NCI-H2227 treated with DMSO at 0.1 percent for 48 hours (cell line): ENCODE data around the gene SINHCAF.

Experiments used
- DNase-seq: peaks from one replicate; lab custom pipeline; 2025; lab: John Stamatoyannopoulos, UW

SINHCAF gene

DNA sequence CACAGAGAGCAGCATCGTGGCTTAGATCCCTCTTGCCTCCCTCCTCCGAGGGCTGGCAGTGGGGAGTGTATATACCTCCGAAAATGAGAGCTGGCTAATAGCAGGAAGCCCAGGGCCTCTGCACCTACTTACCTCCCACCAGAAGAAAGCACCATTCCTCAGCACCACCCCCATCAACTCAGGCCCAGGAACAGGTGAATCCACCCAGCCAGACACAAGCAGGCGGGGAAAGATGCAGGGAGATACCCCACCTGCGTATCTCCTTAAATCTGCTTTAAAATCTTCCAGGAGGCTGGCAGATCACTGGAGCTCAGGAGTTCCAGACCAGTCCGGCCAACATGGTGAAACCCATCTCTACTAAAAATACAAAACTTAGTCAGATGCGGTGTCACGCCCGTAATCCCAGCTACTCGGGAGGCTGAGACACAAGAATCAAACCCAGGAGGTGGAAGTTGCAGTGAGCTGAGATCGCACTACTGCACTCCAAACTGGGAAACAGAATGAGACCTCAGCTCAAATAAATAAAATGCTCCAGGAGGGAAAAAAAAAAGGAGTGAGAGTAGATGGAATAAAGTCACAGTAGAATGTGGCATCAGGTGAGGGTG, 93.5 kb downstream of the SINHCAF start:
- no peak for DNase-seq

DNA sequence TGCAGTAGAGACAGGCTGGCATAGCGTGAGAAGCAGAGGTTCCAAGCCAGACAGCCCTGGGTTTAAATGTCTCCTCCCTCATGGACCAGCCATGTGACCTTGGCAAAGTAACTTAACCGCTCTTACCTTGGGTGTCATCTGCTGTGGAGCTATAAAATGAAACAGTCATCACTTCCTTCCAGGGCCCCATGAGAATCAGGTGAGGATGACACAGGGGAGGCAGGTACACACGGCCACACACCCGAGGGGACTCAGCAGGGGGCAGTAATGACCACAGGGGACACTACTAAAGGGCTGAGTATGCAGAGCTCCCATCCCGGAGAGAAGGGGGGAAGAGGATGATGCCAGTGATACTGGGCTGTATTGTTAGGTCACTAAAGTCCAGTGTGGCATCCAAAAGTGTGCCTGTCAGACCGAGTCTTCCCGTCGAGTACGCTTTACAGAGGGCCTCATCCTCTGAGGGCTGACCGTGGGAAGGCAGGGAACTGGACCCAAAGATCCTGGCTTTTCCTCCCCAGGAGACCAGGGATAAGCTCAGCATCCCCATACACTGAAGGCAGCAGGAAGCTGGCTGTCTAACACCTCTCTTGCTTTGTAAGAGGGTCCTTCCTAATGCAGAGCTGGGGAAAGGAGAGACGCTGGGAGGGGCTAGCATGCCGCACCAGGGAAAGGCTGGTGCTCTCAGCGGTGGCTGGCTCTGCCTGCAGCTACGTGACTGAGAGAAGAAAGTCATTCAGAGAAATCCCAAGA, 94.2 kb downstream of the SINHCAF start:
- no peak for DNase-seq
